GM18951 (cell line): ENCODE data around the gene RIMS1.

Source experiments
- POLR2A ChIP-seq: IDR thresholded peaks from 4 replicates; pipeline ENCODE4 v1.6.1; 2011; ENCODE audit warnings: mild to moderate bottlenecking; ENCODE audit not compliant: insufficient read length, insufficient read depth; ENCODE audit errors: extremely low read depth
- in situ Hi-C: fragments of 300-500 bp; cut with MboI; formaldehyde crosslinking; loops from one replicate; pipeline ENCODE4 v1.12.0; 2022; ENCODE audit warnings: low sequenced_read_pairs, mixed read lengths, inconsistent platforms; ENCODE audit not compliant: unreplicated experiment

The RIMS1 gene

DNA sequence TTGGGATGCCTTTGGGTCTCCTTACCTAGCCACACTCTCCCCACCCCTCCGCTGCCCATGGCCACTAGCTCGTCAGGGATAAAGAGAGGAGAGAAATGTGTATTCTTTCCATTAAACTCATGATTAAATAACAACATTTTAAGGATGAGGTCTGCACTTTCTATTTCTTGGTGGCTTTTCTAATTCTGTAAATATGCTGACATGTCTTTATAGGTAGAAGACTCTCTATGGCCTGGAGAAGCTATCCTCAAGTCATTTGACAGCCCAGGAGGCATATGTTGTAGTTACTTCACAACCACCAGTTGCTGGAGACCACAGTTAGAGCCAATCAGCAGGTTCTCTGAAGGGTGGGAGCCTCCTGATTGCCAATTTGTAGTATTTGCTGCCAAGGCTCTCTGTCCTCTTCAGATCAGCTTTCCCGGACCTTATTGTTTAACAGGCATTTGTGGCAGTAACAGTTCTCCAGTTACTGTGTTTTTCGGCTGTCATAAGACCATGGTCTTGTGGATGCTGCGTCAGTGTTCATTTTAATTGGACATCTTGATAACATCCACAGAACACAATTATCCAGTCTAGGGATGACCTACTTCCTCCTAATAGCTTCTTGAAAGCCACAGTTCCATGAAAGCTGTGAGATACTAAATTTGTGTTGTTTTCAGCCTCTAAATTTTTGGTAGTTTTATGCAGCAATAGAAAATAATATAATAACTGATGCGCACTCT, 530.6 kb downstream of the RIMS1 start:
- in situ Hi-C loops, result loop anchor here (10.0 to 25.0 kb wide), 3 partner anchors 170 to 908 kb away; no protein-coding TSS in a partner anchor
- no peak for TF ChIP-seq POLR2A

DNA sequence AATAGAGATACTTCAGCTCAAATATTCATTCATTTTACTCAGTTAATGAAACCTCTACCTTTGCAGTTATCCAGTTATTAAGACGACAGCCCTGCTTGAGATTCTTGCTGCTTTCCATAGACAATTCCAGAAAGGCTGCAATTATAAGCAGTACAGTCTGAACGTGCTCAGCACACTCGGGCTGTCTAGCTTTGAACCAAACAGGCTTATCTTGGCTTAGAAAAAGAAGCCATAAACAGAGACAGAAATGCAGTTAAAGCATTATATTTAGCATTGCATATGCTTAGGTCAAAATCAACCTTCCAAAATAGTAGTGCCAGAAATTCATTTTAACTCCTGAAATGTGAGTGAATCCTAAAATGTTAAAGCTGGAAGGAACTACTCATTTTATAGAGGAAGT, 531.4 kb downstream of the RIMS1 start:
- in situ Hi-C loops, result loop anchor here (10.0 to 25.0 kb wide), 3 partner anchors 170 to 907 kb away; no protein-coding TSS in a partner anchor
- TF ChIP-seq POLR2A, result no peak

DNA sequence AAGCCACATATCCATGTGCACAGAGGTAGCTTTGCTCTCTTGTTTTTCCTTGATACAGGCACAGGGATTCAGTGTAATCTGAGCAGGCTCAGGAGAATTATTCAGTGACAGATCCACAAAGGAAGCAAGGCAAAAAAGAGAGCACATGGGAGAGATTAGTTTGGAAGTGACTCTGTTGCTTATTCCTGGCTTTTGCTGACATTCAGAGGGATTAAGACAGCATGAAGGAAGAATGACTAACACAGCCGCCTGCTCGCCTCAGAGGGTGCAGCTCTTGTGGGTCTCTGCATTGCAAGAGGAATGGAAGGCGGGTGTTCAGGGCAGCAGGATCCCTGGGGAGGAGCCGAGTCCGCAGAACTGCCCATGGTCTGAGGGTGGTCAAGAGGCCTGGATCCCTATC, 532.1 kb downstream of the RIMS1 start:
- in situ Hi-C loops, result loop anchor here (10.0 to 25.0 kb wide), 3 partner anchors 169 to 906 kb away; no protein-coding TSS in a partner anchor
- TF ChIP-seq POLR2A, result no peak

DNA sequence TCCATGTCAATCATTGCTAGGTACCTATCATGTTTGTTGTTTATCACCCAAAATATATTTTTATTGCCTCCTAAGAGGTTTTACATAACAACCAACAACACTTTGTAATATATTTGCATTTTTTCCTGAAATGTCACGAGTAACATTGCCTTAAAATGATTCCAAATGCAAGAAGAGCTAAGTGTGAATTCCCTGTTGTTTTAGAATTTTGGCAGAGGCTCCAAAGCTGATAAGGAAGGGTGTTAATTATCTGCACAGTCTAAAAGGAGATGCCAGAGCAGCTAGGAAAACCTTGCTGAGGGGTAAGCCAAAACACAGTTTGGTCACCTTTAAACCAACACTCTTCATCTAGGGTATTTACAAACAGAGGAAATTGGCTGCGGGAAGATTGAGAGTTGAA, 533.6 kb downstream of the RIMS1 start:
- in situ Hi-C loops, result loop anchor here (10.0 to 25.0 kb wide), 3 partner anchors 167 to 905 kb away; no protein-coding TSS in a partner anchor
- TF ChIP-seq POLR2A, result no peak

DNA sequence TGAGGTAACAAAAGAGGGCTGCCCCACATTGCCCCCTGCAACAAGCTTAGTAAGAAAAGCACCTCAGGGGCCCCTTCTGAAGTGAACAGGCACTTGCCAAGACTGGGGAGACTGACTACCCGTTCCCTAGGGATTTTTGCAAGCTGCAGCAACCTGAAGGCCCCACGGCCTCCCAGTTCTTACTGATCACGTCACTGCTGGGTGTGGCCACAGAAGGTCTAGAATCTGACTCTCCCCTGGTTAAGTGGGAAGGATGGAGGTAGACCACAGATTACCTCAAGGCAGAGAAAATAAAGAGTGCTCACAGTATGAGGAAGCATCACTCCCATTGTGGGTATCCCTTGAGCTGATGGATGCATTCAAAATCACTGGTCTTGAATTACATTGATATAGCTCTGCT, 534.1 kb downstream of the RIMS1 start:
- in situ Hi-C loops, result loop anchor here (25.0 kb wide), 1 partner anchor 167 kb away; no protein-coding TSS in a partner anchor
- no peak for TF ChIP-seq POLR2A

DNA sequence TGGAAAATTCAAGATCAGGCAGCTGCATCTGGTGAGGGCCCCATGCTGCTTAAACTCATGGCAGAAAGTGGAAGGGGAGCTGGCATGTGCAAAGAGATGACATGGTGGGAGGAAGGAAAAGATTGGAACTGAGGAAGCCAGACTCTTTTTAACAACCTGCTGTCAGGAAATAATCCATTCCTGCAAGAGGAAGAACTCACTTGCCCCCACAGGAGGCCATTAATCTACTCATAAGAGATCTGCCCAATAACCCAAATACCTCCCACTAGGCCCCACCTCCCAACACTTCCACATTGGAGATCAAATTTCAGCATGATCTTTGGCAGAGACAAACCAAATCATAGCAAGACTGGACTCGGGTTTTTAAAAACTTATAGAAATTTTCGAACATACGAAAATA, 535.0 kb downstream of the RIMS1 start:
- in situ Hi-C loops, result loop anchor here (25.0 kb wide), 1 partner anchor 166 kb away; no protein-coding TSS in a partner anchor
- no peak for TF ChIP-seq POLR2A

DNA sequence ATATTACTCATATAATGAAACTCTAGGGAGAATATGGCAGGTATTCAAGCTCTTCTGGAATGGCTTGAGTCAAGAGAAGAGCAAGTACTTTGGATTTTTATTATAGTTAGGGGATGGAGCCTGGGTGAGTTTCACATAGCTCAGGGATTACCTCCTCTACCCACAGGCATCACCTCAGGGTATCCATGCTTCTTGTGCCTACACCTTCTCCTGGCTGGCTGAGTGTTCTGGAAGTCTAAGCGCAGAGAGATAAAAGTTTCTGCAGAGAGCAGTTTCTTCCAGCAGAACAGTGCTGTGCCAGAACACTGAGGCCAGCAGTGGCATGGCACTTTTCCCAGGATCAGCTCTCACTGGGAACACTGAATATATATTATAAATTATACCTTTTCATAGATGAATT, 535.8 kb downstream of the RIMS1 start:
- TF ChIP-seq POLR2A, result no peak
- in situ Hi-C loops, result loop anchor here (25.0 kb wide), 1 partner anchor 165 kb away; no protein-coding TSS in a partner anchor

DNA sequence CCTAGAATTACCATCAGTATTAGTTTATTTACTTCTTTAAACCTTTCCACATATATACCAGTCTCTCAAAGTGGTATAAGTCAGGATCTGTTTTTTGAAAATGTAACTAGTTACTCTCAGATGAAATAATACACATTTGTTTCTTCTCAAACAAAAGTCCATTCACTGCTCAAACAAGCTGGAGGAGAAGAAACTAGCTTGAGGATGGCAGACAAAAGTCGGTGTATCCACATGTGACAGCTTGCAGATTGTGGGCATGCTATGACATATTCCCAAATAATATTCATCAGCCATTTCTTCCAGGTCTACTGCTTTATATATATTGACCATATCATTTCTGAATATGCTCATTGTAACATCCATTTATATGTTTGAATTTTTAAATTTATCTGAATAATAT, 538.1 kb downstream of the RIMS1 start:
- TF ChIP-seq POLR2A, result no peak
- in situ Hi-C loops, result loop anchor here (25.0 kb wide), 1 partner anchor 163 kb away; no protein-coding TSS in a partner anchor

DNA sequence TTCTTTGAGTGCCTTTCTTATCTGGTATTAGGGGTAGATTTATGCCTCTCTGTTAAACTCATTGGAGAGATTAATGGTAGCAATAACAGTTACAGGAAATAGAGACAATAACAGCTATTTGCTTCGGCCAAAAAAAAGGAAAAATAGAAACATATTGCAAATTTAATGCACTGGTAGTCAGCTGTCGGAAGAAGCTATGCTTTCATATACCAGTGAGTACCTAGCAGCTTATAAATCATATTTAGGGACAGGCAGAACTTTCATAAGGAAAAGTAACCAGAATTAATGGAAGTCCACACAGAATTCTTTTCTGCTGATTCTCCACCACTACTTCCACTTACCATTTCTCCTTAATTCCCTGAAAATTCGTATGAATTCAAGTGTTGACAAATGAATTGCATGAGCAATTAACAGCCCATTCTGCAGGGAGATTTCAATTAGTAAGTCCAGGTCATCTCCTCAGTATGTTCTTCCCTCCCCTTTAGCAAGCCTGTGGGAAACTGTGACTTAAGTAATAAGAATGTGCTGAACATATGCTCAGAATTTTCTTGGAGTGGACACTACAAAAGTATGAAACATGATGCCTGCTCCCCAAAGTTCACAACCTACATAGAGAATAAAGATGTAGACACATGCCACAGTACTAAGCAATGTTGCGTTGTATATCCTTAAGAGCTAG, 538.8 kb downstream of the RIMS1 start:
- in situ Hi-C loops, result no loop called here
- TF ChIP-seq POLR2A, result no peak

DNA sequence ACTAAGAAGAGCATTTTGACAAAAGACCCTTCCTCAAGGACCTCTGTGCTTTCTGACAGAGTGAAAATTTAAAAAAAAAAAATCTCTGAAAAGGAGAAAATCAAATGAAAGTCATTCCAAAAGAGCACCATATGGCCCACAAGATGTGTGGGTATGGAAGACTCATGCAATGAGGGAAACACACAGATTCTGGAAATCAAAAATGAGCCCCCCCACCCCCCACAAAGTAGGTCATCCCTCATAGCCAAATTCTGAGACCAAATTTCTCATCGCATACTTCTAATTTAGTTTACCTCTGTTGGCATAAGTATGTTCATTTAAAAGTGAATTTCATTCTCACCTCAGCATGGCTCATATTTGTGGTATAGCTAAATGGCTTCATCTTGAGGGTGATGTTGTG, 554.3 kb downstream of the RIMS1 start:
- in situ Hi-C loops, result no loop called here
- no peak for TF ChIP-seq POLR2A

DNA sequence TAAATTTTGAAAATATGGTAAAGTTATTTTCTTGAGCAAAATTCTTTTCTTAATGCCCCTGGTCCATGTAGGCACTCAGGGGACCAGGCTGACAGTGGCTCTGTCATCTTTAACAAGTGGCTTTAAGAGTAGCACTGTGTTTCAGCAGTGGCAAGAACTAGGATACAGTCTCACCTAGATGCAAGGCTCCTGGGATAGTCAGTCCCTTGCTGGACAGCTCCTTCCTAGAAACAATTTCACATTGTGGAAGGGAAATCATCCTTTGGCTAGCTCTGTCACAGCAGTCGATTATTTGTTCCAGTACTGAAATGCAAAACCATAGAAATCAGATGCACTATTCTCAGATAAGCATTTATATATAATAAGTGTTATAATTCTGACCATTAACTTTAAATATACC, 560.1 kb downstream of the RIMS1 start:
- in situ Hi-C loops, result no loop called here
- TF ChIP-seq POLR2A, result no peak
